HepG2 (cell line): ENCODE measurements around the gene BCAT1. TPM values are rescaled to one million over a fixed set of nuclear protein-coding genes. Genes with fewer than 3 reads are reported as not detected.

Source experiments
- ATAC-seq: fragments of 200-7000 bp; cut with Tn5 transposase; 3 replicates; pipeline ENCODE4 v1.9.1; 2020; ENCODE audit warnings: mild to moderate bottlenecking, moderate library complexity
- BruUV-seq: library from RNA; stranded (reverse); fragments of 400-500 nt; replicated peaks from 2 replicates; lab custom pipeline; 2021; lab: Mats Ljungman, UMichigan
- CTCF ChIA-PET: fragments of 300-600 bp; formaldehyde crosslinking; extraction: SDS; loops from one replicate; lab custom pipeline; 2021; ENCODE audit warnings: low total read pairs, inconsistent platforms, low intra/inter-chr PET ratio; lab: Yijun Ruan, JAX
- POLR2A ChIA-PET: fragments of 350-600 bp; sonication (Branson Sonifier 250); formaldehyde crosslinking; loops from one replicate; lab custom pipeline; 2020; ENCODE audit warnings: antibody characterized with exemption, inconsistent platforms; lab: Yijun Ruan, JAX
- DNase-seq: peaks from one replicate; pipeline ENCODE4 v3.0.0-alpha.2; 2015; ENCODE audit warnings: low spot score
- FAIRE-seq: peaks from 3 replicates; lab custom pipeline; 2011; peaks lifted over from hg19 to GRCh38; lab: Jason Lieb, UNC
- H2AFZ ChIP-seq: one replicate; pipeline ENCODE4 v1.6.1; 2011; ENCODE audit warnings: low read length, inconsistent platforms
- H3K27ac ChIP-seq: fragments of 300-600 bp; 3 replicates; pipeline ENCODE4 v1.8.0; 2011; ENCODE audit warnings: mixed run types, mild to moderate bottlenecking, mixed read lengths, low read length, inconsistent platforms; ENCODE audit not compliant: insufficient read depth; ENCODE audit errors: extremely low read length
- H3K27me3 ChIP-seq, 2 experiments: fragments of 200-600 bp in 1 of 2; 2 replicates in 1 of 2; 3 replicates in 1 of 2; pipeline versions ENCODE4 v1.6.0 to v1.8.0; 2011; ENCODE audit warnings: low read length in 2 of 2, mild to moderate bottlenecking in 2 of 2, moderate library complexity in 2 of 2, inconsistent platforms in 1 of 2; ENCODE audit not compliant: insufficient read depth in 2 of 2, control insufficient read depth in 1 of 2
- H3K36me3 ChIP-seq, 2 experiments: fragments of 200-600 bp in 1 of 2; replicated peaks in 1 of 2; 2 replicates in 1 of 2; 3 replicates in 1 of 2; pipeline versions ENCODE4 v1.5.1 to v1.8.0; 2011; ENCODE audit warnings: low read length in 2 of 2, inconsistent platforms in 1 of 2; ENCODE audit not compliant: insufficient read depth in 2 of 2, control insufficient read depth in 1 of 2
- H3K4me1 ChIP-seq: 2 replicates; pipeline ENCODE4 v1.5.1; 2012; ENCODE audit warnings: low read length, inconsistent platforms; ENCODE audit not compliant: insufficient read depth
- H3K4me2 ChIP-seq: 2 replicates; pipeline ENCODE4 v1.6.0; 2011; ENCODE audit warnings: low read depth, low read length, inconsistent platforms
- H3K4me3 ChIP-seq, 3 experiments: fragments of 200-600 bp in 1 of 3; sonication (generic), shearing (Covaris generic) in 1 of 3; replicated peaks in 1 of 3; 2 replicates each; pipeline ENCODE4 v1.5.1; 2011 to 2016; ENCODE audit warnings: low read length in 3 of 3, inconsistent platforms in 2 of 3, low read depth in 2 of 3, mild to moderate bottlenecking in 2 of 3, control low read depth in 1 of 3, mixed read lengths in 1 of 3; ENCODE audit not compliant: insufficient read depth in 1 of 3
- H3K79me2 ChIP-seq: one replicate; pipeline ENCODE4 v1.6.1; 2011; ENCODE audit warnings: low read length, inconsistent platforms; ENCODE audit not compliant: insufficient read depth
- H3K9ac ChIP-seq: 2 replicates; pipeline ENCODE4 v1.6.0; 2011; ENCODE audit warnings: mild to moderate bottlenecking, low read depth, low read length, inconsistent platforms; ENCODE audit not compliant: insufficient read depth
- H3K9me3 ChIP-seq: 2 replicates; pipeline ENCODE4 v1.5.1; 2012; ENCODE audit warnings: mild to moderate bottlenecking, low read length
- H4K20me1 ChIP-seq: 2 replicates; pipeline ENCODE4 v1.6.0; 2011; ENCODE audit warnings: inconsistent platforms, mild to moderate bottlenecking, low read length, moderate library complexity; ENCODE audit not compliant: insufficient read depth
- EHMT2 ChIP-seq: fragments of 200-600 bp; sonication (generic); IDR thresholded peaks from 2 replicates; pipeline ENCODE4 v1.7.0; 2017; ENCODE audit warnings: antibody characterized with exemption, low read depth, low read length, borderline replicate concordance
- GPN1 ChIP-seq: sonication (generic); formaldehyde crosslinking; IDR thresholded peaks from 2 replicates; pipeline ENCODE4 v1.5.1; 2020; ENCODE audit warnings: missing genetic modification reagents, borderline replicate concordance
- HES4 ChIP-seq: sonication (generic); formaldehyde crosslinking; IDR thresholded peaks from 2 replicates; pipeline ENCODE4 v1.9.0; 2021; ENCODE audit warnings: mild to moderate bottlenecking, missing genetic modification reagents, borderline replicate concordance
- NCOA1 ChIP-seq: sonication (generic); formaldehyde crosslinking; IDR thresholded peaks from 2 replicates; pipeline ENCODE4 v1.9.0; 2021; ENCODE audit warnings: missing genetic modification reagents
- TBP ChIP-seq: sonication (generic); formaldehyde crosslinking; IDR thresholded peaks from 2 replicates; pipeline ENCODE4 v1.5.0; 2020; ENCODE audit warnings: missing genetic modification reagents
- ZNF331 ChIP-seq: sonication (generic); formaldehyde crosslinking; IDR thresholded peaks from 2 replicates; pipeline ENCODE4 v1.4.0; 2020; ENCODE audit warnings: missing genetic modification reagents
- ZNF501 ChIP-seq: sonication (generic); formaldehyde crosslinking; IDR thresholded peaks from 2 replicates; pipeline ENCODE4 v1.5.1; 2020; ENCODE audit warnings: mild to moderate bottlenecking, moderate library complexity, missing genetic modification reagents
- ZNF607 ChIP-seq: sonication (generic); formaldehyde crosslinking; IDR thresholded peaks from 2 replicates; pipeline ENCODE4 v1.5.1; 2020; ENCODE audit warnings: missing genetic modification reagents, mild to moderate bottlenecking, borderline replicate concordance
- WGBS: methylation state at CpG from one replicate; pipeline ENCODE4 v1.1.6; 2017; ENCODE audit warnings: low lambda C conversion rate; 5-methylcytosine and 5-hydroxymethylcytosine counted together
- in situ Hi-C: cut with HindIII; loops from 2 replicates; pipeline ENCODE4 v1.10.0; 2017; ENCODE audit warnings: low pct_unique_long_range_greater_than_20kb; ENCODE audit not compliant: extremely low pct_ligation_motif_present
- intact Hi-C: fragments of 100-400 bp; cut with micrococcal nuclease; formaldehyde crosslinking; loops from one replicate; pipeline ENCODE4 v1.10.0; 2022; ENCODE audit not compliant: unreplicated experiment
- polyA plus RNA-seq, 8 experiments: library from polyadenylated mRNA; depleted of rRNA in 3 of 8; stranded (reverse) in 7 of 8; unstranded in 1 of 8; fragments of >200 nt; fragmentation: Illumina TruSeq in 4 of 8; extraction: Trizol in 4 of 8; gene quantifications; 2 replicates each; pipeline versions ENCODE4 v1.2.1 to v1.2.3, GENCODE V29; 2011 to 2016; ENCODE audit warnings: low read depth in 4 of 8, missing spikeins in 1 of 8, mixed read lengths in 1 of 8; ENCODE audit not compliant: insufficient read depth in 1 of 8
- total RNA-seq, 5 experiments: library from RNA; depleted of rRNA; stranded (reverse); fragments of >200 nt; fragmentation: Illumina TruSeq; extraction: Trizol; gene quantifications; 2 replicates each; pipeline ENCODE4 v1.2.3, GENCODE V29; 2016; ENCODE audit warnings: low read depth in 1 of 5
- TF ChIP-seq, protein P1 (sequence below): sonication (generic); formaldehyde crosslinking; IDR thresholded peaks from 2 replicates; pipeline ENCODE4 v1.5.0; 2020; ENCODE audit warnings: mild to moderate bottlenecking, missing genetic modification reagents, borderline replicate concordance
- TF ChIP-seq, protein P2 (sequence below): sonication (generic); formaldehyde crosslinking; IDR thresholded peaks from 2 replicates; pipeline ENCODE4 v1.8.1; 2023; ENCODE audit warnings: mild to moderate bottlenecking, moderate library complexity, missing genetic modification reagents
- TF ChIP-seq, protein P3 (sequence below): sonication (generic); formaldehyde crosslinking; IDR thresholded peaks from 2 replicates; pipeline ENCODE4 v1.9.0; 2021; ENCODE audit warnings: missing genetic modification reagents, mild to moderate bottlenecking, borderline replicate concordance
- TF ChIP-seq, protein P4 (sequence below): sonication (generic); formaldehyde crosslinking; IDR thresholded peaks from 2 replicates; pipeline ENCODE4 v1.5.0; 2020; ENCODE audit warnings: missing genetic modification reagents, mild to moderate bottlenecking, borderline replicate concordance
- TF ChIP-seq, protein P5 (sequence below): sonication (generic); formaldehyde crosslinking; IDR thresholded peaks from 2 replicates; pipeline ENCODE4 v1.8.0; 2022; ENCODE audit warnings: missing genetic modification reagents, low read depth, mild to moderate bottlenecking, borderline replicate concordance

BCAT1 gene
- total and polyA plus RNA-seq, 2 of the 13 experiments (the other 11 are each of a cell fraction or from before 2014, with no cell fraction given) = 8.0 to 75.5 TPM

DNA sequence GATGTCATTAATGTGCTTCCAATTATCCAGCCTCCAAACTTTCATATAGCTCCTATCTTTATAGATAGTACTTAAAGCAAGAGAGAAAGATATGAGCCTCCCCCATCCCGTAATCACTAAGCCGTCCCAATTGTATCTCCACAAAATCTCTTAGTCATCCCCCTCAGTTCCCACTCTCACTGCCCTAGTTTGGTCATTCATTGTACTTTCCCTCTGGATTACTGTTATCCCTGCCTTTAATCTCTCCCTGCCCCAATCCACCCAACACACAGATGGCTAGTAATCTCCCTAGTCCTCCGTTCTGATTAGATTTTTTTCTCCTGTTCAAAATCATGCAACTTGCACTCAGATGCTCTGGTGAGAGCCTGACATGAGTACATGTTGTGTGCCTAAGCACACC, 5.4 kb upstream of the BCAT1 start:
- DNase-seq (no peak), FAIRE-seq (no peak), ATAC-seq (no peak)
- peaks cover 0 to 7% of the 10 kb centered on the region in 2 experiments; a peak in 1 of 5 replicates for H3K27me3 ChIP-seq
- H3K79me2 ChIP-seq = no peaks in the 10 kb centered on the region
- H3K4me3 ChIP-seq = no peak overlapping the region
- CTCF ChIA-PET = no interaction called here
- 22% methylated on average over 3 of the region's 3 CpGs for WGBS
- no peak overlapping the region for H3K9ac ChIP-seq
- in situ Hi-C loops (no loop called here), intact Hi-C loops (no loop called here)
- POLR2A ChIA-PET = no interaction called here
- no TSS peak for BruUV-seq
- H4K20me1 ChIP-seq = no peaks in the 10 kb centered on the region
- H3K4me2 ChIP-seq = no peak overlapping the region
- H3K9me3 ChIP-seq = no peaks in the 10 kb centered on the region
- H3K4me1 ChIP-seq = peaks cover 24% of the 10 kb centered on the region
- TF ChIP-seq ZNF607 (no peak), EHMT2 (no peak), TBP (CRISPR knock-in tag) (no peak)
- H3K36me3 ChIP-seq = no peaks in the 10 kb centered on the region
- H2AFZ ChIP-seq = no peak overlapping the region
- H3K27ac ChIP-seq = no peak overlapping the region

DNA sequence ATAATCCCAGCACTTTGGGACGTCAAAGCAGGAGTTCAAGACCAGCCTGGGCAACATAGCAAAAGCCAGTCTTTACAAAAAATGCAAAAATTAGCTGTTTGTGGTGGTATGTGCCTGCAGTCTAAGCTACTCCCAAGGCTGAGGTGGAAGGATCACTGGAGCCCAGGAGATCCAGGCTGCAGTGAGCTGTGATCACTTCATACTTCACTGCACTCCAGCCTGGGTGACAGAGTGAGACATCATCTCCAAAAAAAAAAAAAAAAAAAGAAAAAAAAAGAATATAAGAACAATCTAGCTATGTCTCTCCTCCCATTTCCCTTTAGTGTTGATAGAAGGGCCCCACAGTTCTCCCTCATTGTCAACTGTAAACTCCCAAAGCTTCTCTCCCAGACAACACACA, 3.5 kb upstream of the BCAT1 start:
- H3K27me3 ChIP-seq = peaks cover 0 to 7% of the 10 kb centered on the region in 2 experiments; a peak in 1 of 5 replicates
- 50% methylated on average over 1 of the region's 1 CpG for WGBS
- POLR2A ChIA-PET = interaction anchor here (0.7 kb wide), 1 partner anchor 242 kb away, joined by 3 read pairs; the partner anchor contains the start of gene DNAI7
- CTCF ChIA-PET = no interaction called here
- ATAC-seq (no peak), FAIRE-seq (no peak), DNase-seq (no peak)
- H3K4me3 ChIP-seq = no peak overlapping the region
- no peak overlapping the region for H3K27ac ChIP-seq
- H4K20me1 ChIP-seq = no peaks in the 10 kb centered on the region
- no peaks in the 10 kb centered on the region for H3K36me3 ChIP-seq
- intact Hi-C loops (no loop called here), in situ Hi-C loops (no loop called here)
- no TSS peak for BruUV-seq
- H3K9me3 ChIP-seq = no peaks in the 10 kb centered on the region
- H3K79me2 ChIP-seq = peaks cover 11% of the 10 kb centered on the region
- no peak overlapping the region for H2AFZ ChIP-seq
- no peak overlapping the region for H3K4me2 ChIP-seq
- peaks cover 28% of the 10 kb centered on the region for H3K4me1 ChIP-seq
- no peak overlapping the region for H3K9ac ChIP-seq
- TF ChIP-seq, protein P1, sequence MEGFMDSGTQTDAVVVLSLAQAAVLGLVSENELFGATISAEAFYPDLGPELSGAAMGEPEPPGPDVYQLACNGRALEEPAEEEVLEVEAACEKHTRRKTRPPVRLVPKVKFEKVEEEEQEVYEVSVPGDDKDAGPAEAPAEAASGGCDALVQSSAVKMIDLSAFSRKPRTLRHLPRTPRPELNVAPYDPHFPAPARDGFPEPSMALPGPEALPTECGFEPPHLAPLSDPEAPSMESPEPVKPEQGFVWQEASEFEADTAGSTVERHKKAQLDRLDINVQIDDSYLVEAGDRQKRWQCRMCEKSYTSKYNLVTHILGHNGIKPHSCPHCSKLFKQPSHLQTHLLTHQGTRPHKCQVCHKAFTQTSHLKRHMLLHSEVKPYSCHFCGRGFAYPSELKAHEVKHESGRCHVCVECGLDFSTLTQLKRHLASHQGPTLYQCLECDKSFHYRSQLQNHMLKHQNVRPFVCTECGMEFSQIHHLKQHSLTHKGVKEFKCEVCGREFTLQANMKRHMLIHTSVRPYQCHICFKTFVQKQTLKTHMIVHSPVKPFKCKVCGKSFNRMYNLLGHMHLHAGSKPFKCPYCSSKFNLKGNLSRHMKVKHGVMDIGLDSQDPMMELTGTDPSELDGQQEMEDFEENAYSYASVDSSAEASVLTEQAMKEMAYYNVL (CRISPR knock-in tag) = no peak
- TF ChIP-seq HES4 (CRISPR knock-in tag) (no peak), ZNF501 (CRISPR knock-in tag) (no peak), GPN1 (CRISPR knock-in tag) (no peak), ZNF331 (CRISPR knock-in tag) (no peak), NCOA1 (CRISPR knock-in tag) (no peak)
- TF ChIP-seq, protein P2, sequence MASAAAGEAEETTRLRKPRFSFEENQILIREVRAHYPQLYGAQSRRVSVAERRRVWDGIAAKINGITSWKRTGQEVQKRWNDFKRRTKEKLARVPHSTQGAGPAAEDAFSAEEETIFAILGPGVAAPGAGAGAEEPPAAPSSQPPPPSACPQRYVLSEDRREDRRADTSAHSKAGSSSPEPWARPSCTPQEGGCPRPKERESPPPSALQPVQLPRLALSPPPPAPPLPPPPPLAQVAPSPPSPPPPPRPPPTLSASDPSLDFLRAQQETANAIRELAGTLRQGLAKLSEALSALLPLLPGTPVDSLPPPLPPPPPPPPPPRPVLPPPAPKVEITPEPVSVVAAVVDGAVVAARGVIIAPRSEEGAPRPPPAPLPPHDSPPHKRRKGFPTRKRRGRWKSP (CRISPR knock-in tag) = no peak
- TF ChIP-seq, protein P3, sequence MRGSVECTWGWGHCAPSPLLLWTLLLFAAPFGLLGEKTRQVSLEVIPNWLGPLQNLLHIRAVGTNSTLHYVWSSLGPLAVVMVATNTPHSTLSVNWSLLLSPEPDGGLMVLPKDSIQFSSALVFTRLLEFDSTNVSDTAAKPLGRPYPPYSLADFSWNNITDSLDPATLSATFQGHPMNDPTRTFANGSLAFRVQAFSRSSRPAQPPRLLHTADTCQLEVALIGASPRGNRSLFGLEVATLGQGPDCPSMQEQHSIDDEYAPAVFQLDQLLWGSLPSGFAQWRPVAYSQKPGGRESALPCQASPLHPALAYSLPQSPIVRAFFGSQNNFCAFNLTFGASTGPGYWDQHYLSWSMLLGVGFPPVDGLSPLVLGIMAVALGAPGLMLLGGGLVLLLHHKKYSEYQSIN = no peak
- TF ChIP-seq, protein P4, sequence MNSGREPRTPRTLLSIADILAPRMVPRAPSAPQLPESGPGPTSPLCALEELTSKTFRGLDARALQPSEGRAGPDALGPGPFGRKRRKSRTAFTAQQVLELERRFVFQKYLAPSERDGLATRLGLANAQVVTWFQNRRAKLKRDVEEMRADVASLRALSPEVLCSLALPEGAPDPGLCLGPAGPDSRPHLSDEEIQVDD (CRISPR knock-in tag) = no peak
- TF ChIP-seq, protein P5, sequence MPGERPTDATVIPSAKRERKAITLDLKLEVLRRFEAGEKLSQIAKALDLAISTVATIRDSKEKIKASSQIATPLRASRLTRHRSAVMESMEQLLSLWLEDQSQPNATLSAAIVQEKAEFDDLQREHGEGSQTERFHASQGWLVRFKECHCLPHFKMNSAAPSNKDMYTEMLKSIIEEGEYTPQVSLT (CRISPR knock-in tag) = no peak
